OCI-LY7 (cell line): ENCODE results near the gene IFNL3.

Source experiments
- CTCF ChIP-seq: fragments of 200-600 bp; sonication (generic); conservative IDR thresholded peaks from 2 replicates; pipeline ENCODE4 v1.5.1; 2014; ENCODE audit warnings: mild to moderate bottlenecking, antibody characterized with exemption, low read length, moderate library complexity, mixed read lengths
- EZH2phosphoT487 ChIP-seq: fragments of 200-600 bp; sonication (generic); IDR thresholded peaks from 2 replicates; pipeline ENCODE4 v1.6.1; 2018; ENCODE audit warnings: low read depth, borderline replicate concordance, mild to moderate bottlenecking, mixed run types, antibody characterized with exemption, low read length, moderate library complexity, mixed read lengths

GRCh38 chr19:39223703-39224279 lies 21.0 kb downstream of the IFNL3 start:
- no peak for TF ChIP-seq CTCF
- no peak for TF ChIP-seq EZH2phosphoT487
